NCI-H2227 treated with DMSO at 0.1 percent for 48 hours (cell line): Measurements from ENCODE around the gene CTDP1.
"Not testable (repeated sequence)": the region's sequence is repeated elsewhere in the genome, so short reads cannot be mapped to it uniquely, and the experiment has no call there.

Experiments
- DNase-seq: peaks from one replicate; lab custom pipeline; 2025; lab: John Stamatoyannopoulos, UW

The CTDP1 gene

GRCh38 chr18:79702906-79703305, 23.3 kb downstream of the CTDP1 start:
- DNase-seq = no peak

- DNase-seq = no peak
Observed at GRCh38 chr18:79704631-79705030, 25.0 kb downstream of the CTDP1 start.

GRCh38 chr18:79705272-79705671, 25.7 kb downstream of the CTDP1 start:
- no peak for DNase-seq

GRCh38 chr18:79706006-79706405, 26.4 kb downstream of the CTDP1 start:
- no peak for DNase-seq

- no peak for DNase-seq
Observed at GRCh38 chr18:79706658-79707057, 27.1 kb downstream of the CTDP1 start.

GRCh38 chr18:79707239-79707638, 27.6 kb downstream of the CTDP1 start:
- no peak for DNase-seq

GRCh38 chr18:79707671-79708070, 28.1 kb downstream of the CTDP1 start:
- DNase-seq = no peak

- DNase-seq = no peak
Observed at GRCh38 chr18:79708412-79708811, 28.8 kb downstream of the CTDP1 start.

GRCh38 chr18:79712206-79712857, 32.7 kb downstream of the CTDP1 start:
- DNase-seq = no peak

- no peak for DNase-seq
Observed at GRCh38 chr18:79713341-79713740, 33.7 kb downstream of the CTDP1 start.

- no peak for DNase-seq
Observed at GRCh38 chr18:79714531-79715240, 35.1 kb downstream of the CTDP1 start.

GRCh38 chr18:79715280-79715679, 35.7 kb downstream of the CTDP1 start:
- DNase-seq = no peak

- no peak for DNase-seq
Observed at GRCh38 chr18:79717059-79717458, 37.5 kb downstream of the CTDP1 start.

GRCh38 chr18:79717555-79718074, 38.0 kb downstream of the CTDP1 start:
- no peak for DNase-seq

GRCh38 chr18:79718126-79718525, 38.5 kb downstream of the CTDP1 start:
- no peak for DNase-seq

- no peak for DNase-seq
Observed at GRCh38 chr18:79718878-79719477, 39.4 kb downstream of the CTDP1 start.

- DNase-seq = not testable (repeated sequence)
Observed at GRCh38 chr18:79719478-79720358, 40.1 kb downstream of the CTDP1 start.

- no peak for DNase-seq
Observed at GRCh38 chr18:79720359-79720733, 40.7 kb downstream of the CTDP1 start.

- DNase-seq = no peak
Observed at GRCh38 chr18:79723036-79723435, 43.4 kb downstream of the CTDP1 start.

GRCh38 chr18:79723628-79724027, 44.0 kb downstream of the CTDP1 start:
- DNase-seq = no peak

- DNase-seq = no peak
Observed at GRCh38 chr18:79724299-79725080, 44.9 kb downstream of the CTDP1 start.
